ENCODE measurements around the gene SLC35D2.
"Not testable (repeated sequence)": the region's sequence is repeated elsewhere in the genome, so short reads cannot be mapped to it uniquely, and the experiment has no call there.

SLC35D2 gene

GRCh38 chr9:96350866-96351265, 32.6 kb downstream of the SLC35D2 start:
- DNase-seq = no peak

GRCh38 chr9:96348261-96348660, 35.2 kb downstream of the SLC35D2 start:
- no peak for DNase-seq

GRCh38 chr9:96345551-96345950, 38.0 kb downstream of the SLC35D2 start:
- no peak for DNase-seq

- DNase-seq = no peak
Measured at GRCh38 chr9:96344458-96345180, 38.9 kb downstream of the SLC35D2 start.

- DNase-seq = no peak
Measured at GRCh38 chr9:96343515-96344360, 39.8 kb downstream of the SLC35D2 start.

- DNase-seq = no peak
Measured at GRCh38 chr9:96342571-96343245, 40.8 kb downstream of the SLC35D2 start.

GRCh38 chr9:96340707-96341106, 42.8 kb downstream of the SLC35D2 start:
- DNase-seq = no peak

- DNase-seq = no peak
Measured at GRCh38 chr9:96338299-96338698, 45.2 kb downstream of the SLC35D2 start.

GRCh38 chr9:96333958-96334357, 49.6 kb downstream of the SLC35D2 start:
- DNase-seq = no peak

GRCh38 chr9:96331236-96331947, 52.1 kb downstream of the SLC35D2 start:
- DNase-seq = no peak

- DNase-seq = peak; percentile 12
Measured at GRCh38 chr9:96327694-96328352, 55.7 kb downstream of the SLC35D2 start.

- no peak for DNase-seq
Measured at GRCh38 chr9:96323169-96323568, 60.3 kb downstream of the SLC35D2 start.

- not testable (repeated sequence) for DNase-seq
Measured at GRCh38 chr9:96322736-96323135, 60.8 kb downstream of the SLC35D2 start.

GRCh38 chr9:96322210-96322609, 61.3 kb downstream of the SLC35D2 start:
- DNase-seq = not testable (repeated sequence)

- DNase-seq = no peak
Measured at GRCh38 chr9:96321515-96321914, 62.0 kb downstream of the SLC35D2 start.

GRCh38 chr9:96320749-96321280, 62.7 kb downstream of the SLC35D2 start:
- DNase-seq = no peak

GRCh38 chr9:96318921-96319565, 64.5 kb downstream of the SLC35D2 start:
- no peak for DNase-seq

- DNase-seq = no peak
Measured at GRCh38 chr9:96317335-96317980, 66.1 kb downstream of the SLC35D2 start.

GRCh38 chr9:96309850-96310249, 73.7 kb downstream of the SLC35D2 start:
- DNase-seq = no peak

- DNase-seq = not testable (repeated sequence)
Measured at GRCh38 chr9:96306958-96307357, 76.6 kb downstream of the SLC35D2 start.

GRCh38 chr9:96305171-96305570, 78.3 kb downstream of the SLC35D2 start:
- DNase-seq = no peak
